Upper lobe of left lung (tissue), 6 donors: ENCODE measurements around the gene KCNK1. TPM values are rescaled to one million over a fixed set of nuclear protein-coding genes. Genes with fewer than 3 reads are reported as not detected.

Source experiments
- ATAC-seq, 2 donors: fragments of 200-7000 bp; cut with Tn5 transposase; one replicate each; pipeline ENCODE4 v1.9.1; 2022; ENCODE audit warnings: mild to moderate bottlenecking in 2 of 2, moderate library complexity in 2 of 2; ENCODE audit not compliant: low FRiP score in 2 of 2
- DNase-seq, 2 donors: peaks; one replicate each; pipeline ENCODE4 v3.0.0-alpha.2; 2019 to 2020
- H3K27ac ChIP-seq, 4 donors: fragments of 200-600 bp; sonication (generic); one replicate each; pipeline ENCODE4 v1.5.1; 2016 to 2019
- H3K27me3 ChIP-seq, 4 donors: fragments of 200-600 bp; sonication (generic); one replicate each; pipeline ENCODE4 v1.5.1; 2017 to 2019
- H3K36me3 ChIP-seq, 4 donors: fragments of 200-600 bp; sonication (generic); one replicate each; pipeline ENCODE4 v1.5.1; 2016 to 2019
- H3K4me1 ChIP-seq, 4 donors: fragments of 200-600 bp; sonication (generic); one replicate each; pipeline ENCODE4 v1.5.1; 2018 to 2019
- H3K4me3 ChIP-seq, 4 donors: fragments of 200-600 bp; sonication (generic); one replicate each; pipeline ENCODE4 v1.5.1; 2017 to 2019; ENCODE audit warnings: mild to moderate bottlenecking in 2 of 4, moderate library complexity in 1 of 4
- H3K9me3 ChIP-seq, 4 donors: fragments of 200-600 bp; sonication (generic); one replicate each; pipeline ENCODE4 v1.5.1; 2018 to 2019
- EP300 ChIP-seq, 4 donors: sonication (generic); formaldehyde crosslinking; IDR thresholded peaks; one replicate each; pipeline ENCODE4 v1.5.1; 2017; ENCODE audit warnings: antibody characterized with exemption in 4 of 4, control low read depth in 2 of 4
- POLR2A ChIP-seq, 4 donors: fragments of 450-650 bp; IDR thresholded peaks; one replicate each; pipeline ENCODE4 v1.5.1; 2016 to 2017; ENCODE audit warnings: antibody characterized with exemption in 4 of 4, mild to moderate bottlenecking in 2 of 4
- POLR2AphosphoS5 ChIP-seq, 2 donors: sonication (generic); formaldehyde crosslinking; IDR thresholded peaks; one replicate each; pipeline ENCODE4 v1.5.1; 2017; ENCODE audit warnings: antibody characterized with exemption in 2 of 2
- WGBS, 2 donors: methylation state at CpG; one replicate each; pipeline ENCODE4 v1.1.5; 2017 to 2018; 5-methylcytosine and 5-hydroxymethylcytosine counted together
- small RNA-seq, 4 donors: library from RNA; depleted of rRNA; stranded (forward); fragments of <200 nt; gene quantifications; one replicate each; pipeline ENCODE3, GENCODE V24; 2016
- total RNA-seq, 6 donors: library from RNA; depleted of rRNA in 4 of 6; stranded (reverse); fragments of >200 nt in 4 of 6; gene quantifications; one replicate each; pipeline versions ENCODE4 v1.1.0 to v1.2.1, GENCODE V29; 2016 to 2021
- TF ChIP-seq, protein P1 (sequence below), 6 experiments: fragments of 450-650 bp in 4 of 6; fragments of 200-600 bp in 2 of 6; sonication (generic) in 2 of 6; IDR thresholded peaks; one replicate each; pipeline ENCODE4 v1.5.1; 2016 to 2019; ENCODE audit warnings: antibody characterized with exemption in 6 of 6
- donor health status: DM: no; HTN: no; CAD: no; lungs with moderate emphysema.
- donor health status: DM: no; HTN: yes; CAD: no; lungs with severe emphysema.

The KCNK1 gene
- total RNA-seq, 6 donors from 2014 or later: 6.4 to 25.2 (median 10.5) TPM

- Histone ChIP-seq H3K4me3 (no peak overlapping the region), H3K27ac (no peak overlapping the region), H3K27me3 (no peaks in the 10 kb centered on the region), H3K4me1 (no peaks in the 10 kb centered on the region), H3K9me3 (no peaks in the 10 kb centered on the region), H3K36me3 (no peaks in the 10 kb centered on the region)
- ATAC-seq: no peak
- no peak for DNase-seq
- no peak for TF ChIP-seq EP300 (IDR thresholded peaks at IDR 0.05)
- TF ChIP-seq, protein P1, sequence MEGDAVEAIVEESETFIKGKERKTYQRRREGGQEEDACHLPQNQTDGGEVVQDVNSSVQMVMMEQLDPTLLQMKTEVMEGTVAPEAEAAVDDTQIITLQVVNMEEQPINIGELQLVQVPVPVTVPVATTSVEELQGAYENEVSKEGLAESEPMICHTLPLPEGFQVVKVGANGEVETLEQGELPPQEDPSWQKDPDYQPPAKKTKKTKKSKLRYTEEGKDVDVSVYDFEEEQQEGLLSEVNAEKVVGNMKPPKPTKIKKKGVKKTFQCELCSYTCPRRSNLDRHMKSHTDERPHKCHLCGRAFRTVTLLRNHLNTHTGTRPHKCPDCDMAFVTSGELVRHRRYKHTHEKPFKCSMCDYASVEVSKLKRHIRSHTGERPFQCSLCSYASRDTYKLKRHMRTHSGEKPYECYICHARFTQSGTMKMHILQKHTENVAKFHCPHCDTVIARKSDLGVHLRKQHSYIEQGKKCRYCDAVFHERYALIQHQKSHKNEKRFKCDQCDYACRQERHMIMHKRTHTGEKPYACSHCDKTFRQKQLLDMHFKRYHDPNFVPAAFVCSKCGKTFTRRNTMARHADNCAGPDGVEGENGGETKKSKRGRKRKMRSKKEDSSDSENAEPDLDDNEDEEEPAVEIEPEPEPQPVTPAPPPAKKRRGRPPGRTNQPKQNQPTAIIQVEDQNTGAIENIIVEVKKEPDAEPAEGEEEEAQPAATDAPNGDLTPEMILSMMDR (IDR thresholded peaks at IDR 0.05): no peak
- TF ChIP-seq POLR2AphosphoS5 (IDR thresholded peaks at IDR 0.05): no peak
- TF ChIP-seq POLR2A (IDR thresholded peaks at IDR 0.05): no peak
- WGBS, 2 donors: 91 to 100% methylated on average over 3 of the region's 3 CpGs
These were observed 104.2 kb downstream of the KCNK1 start for GRCh38 chr1:233718057-233718456.

GRCh38 chr1:233719655-233720341 is 105.9 kb downstream of the KCNK1 start:
- WGBS, 2 donors: 67 to 78% methylated on average over 4 of the region's 4 CpGs
- Histone ChIP-seq H3K36me3 (no peaks in the 10 kb centered on the region), H3K27me3 (no peaks in the 10 kb centered on the region), H3K4me1 (no peaks in the 10 kb centered on the region), H3K27ac (no peak overlapping the region), H3K4me3 (no peak overlapping the region), H3K9me3 (no peaks in the 10 kb centered on the region)
- DNase-seq (no peak), ATAC-seq (no peak)
- TF ChIP-seq POLR2AphosphoS5 (IDR thresholded peaks at IDR 0.05) (no peak), POLR2A (IDR thresholded peaks at IDR 0.05) (no peak), EP300 (IDR thresholded peaks at IDR 0.05) (no peak)
- TF ChIP-seq, protein P1 (IDR thresholded peaks at IDR 0.05): no peak

DNA sequence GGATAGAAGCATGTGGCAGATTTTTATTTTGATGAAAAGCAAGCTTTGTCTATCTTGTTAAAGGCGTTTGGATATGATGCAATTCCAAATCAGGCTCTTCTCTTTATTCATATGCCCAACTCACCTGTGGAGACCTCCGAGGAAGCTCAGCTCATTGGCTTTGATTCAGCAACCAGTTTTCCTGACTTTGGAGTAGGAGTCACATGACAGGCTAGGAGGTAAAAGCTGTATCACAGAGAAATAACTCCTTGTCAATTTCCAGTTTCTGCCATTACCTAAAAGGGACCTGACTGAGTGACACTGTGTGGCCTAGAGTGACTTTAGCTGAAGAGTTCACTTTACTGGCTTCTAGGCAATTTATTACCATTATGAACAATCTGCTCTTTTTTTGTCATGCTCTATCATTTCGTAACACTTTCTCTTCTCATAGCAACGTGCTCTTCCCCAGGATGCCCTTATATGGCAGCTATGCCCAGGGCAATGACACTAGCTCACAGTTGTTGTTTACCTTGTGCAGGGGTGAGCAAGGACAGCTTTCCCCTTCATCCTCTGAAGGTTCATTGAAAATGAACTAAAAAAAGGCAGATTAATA is 107.2 kb downstream of the KCNK1 start:
- Histone ChIP-seq H3K4me1 (no peaks in the 10 kb centered on the region), H3K4me3 (no peak overlapping the region), H3K27me3 (no peaks in the 10 kb centered on the region), H3K9me3 (no peaks in the 10 kb centered on the region), H3K27ac (no peak overlapping the region), H3K36me3 (no peaks in the 10 kb centered on the region)
- ATAC-seq: no peak
- WGBS, 2 donors: 36 to 50% methylated on average over 4 of the region's 4 CpGs
- TF ChIP-seq POLR2AphosphoS5 (IDR thresholded peaks at IDR 0.05): no peak
- no peak for TF ChIP-seq POLR2A (IDR thresholded peaks at IDR 0.05)
- TF ChIP-seq, protein P1 (IDR thresholded peaks at IDR 0.05): no peak
- TF ChIP-seq EP300 (IDR thresholded peaks at IDR 0.05): no peak
- no peak for DNase-seq

Small RNAs within 50 kb of the gene (small RNA-seq; reads per million reads assigned to genes)
- gene MIR4427: 0 reads per million in 4 donors
